Measurements from ENCODE around the gene TTI1.
A peak's percentile ranks its signal among the peaks of the same experiment; 100 is the strongest.

TTI1 gene

DNA sequence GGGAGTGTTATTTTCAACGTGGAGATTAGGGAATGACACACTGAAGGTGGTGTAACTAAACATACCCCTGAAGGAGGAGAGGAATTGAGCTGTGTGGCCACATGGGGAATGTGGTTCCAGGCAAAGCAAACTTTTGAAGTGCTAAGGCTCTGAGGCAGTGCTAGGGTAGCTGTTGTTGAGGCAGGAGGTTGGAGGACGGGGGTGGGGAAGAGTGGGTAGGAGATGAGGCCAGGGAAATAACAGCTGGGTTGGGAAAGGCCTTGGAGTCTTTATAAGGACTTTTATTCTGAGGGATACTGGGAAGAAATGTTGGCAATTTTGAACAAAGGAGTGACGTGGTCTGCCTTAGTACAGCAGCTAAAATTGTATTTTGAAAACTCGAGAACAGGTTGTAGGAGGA, 13.3 kb upstream of the TTI1 start:
- TF ChIP-seq ZNF565 (CRISPR knock-in tag; conservative IDR thresholded peaks at IDR 0.05; ENCODE audit: low read depth) (no peak), ZNF70 (CRISPR knock-in tag; IDR thresholded peaks at IDR 0.05) (no peak), OSR1 (CRISPR knock-in tag; IDR thresholded peaks at IDR 0.05) (no peak)
- ATAC-seq = no peak

DNA sequence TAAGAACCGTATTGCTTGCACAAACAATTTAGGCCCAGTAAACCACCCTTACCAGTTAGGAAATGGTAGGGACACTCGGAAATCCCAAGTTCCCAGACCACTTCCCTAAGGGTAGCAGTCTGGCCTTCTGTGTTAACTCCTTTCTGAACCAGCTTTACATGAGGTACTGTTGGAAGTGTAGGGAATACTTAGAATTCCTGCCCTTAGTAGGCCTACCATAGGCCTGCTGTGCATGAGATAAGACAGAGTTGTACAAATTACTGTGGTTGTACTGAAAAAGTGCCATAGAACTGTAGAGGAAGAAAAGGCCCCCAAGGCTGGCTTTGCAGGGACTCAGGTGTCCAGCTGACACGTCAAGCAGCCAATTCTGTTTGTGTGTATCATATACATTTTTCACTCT, 11.4 kb upstream of the TTI1 start:
- no peak for TF ChIP-seq BACH2 (CRISPR knock-in tag; IDR thresholded peaks at IDR 0.05; ENCODE audit: borderline replicate concordance)
- TF ChIP-seq ISL1 (CRISPR knock-in tag; IDR thresholded peaks at IDR 0.05) = no peak
- no peak for ATAC-seq

DNA sequence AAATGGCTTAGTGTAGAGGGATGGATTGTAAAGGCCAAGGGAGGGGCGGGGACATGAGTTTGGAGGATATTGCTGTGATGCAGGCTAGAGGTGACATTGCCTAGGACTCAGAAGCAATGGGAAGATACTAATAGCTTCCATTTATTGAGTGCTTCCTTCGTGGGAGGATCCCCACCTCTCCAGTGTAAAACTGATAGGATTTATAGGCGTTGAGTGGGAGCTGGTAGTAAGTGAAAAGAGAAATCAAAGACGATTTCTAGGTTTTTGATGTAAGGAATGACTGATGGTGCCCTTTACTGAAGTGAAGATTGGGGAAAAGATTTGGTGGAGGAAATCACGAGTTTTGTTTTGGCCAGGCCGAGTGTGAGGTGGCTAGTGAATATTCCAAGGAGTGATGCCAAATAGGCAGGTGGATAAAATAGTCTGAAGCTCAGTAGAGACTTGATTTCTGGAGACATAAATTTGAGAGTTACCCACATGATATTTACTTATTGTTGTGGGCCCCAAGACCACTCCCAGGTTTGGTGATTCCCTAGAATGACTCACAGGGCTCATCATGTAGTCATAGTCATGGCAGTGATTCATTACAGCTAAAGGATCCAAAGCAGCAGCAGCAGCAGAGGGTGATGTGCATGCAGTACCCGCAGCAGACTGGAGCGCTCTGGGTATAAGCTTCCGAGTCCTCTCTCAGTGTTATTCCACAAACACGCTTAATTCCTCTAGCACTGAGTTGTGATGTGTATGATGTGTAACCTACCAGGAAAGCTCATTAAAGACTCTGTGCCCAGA, 10.4 kb upstream of the TTI1 start:
- peak; percentile 99 for ATAC-seq
- TF ChIP-seq GLIS3 (CRISPR knock-in tag; IDR thresholded peaks at IDR 0.05) (no peak), ISL1 (CRISPR knock-in tag; IDR thresholded peaks at IDR 0.05) (no peak), ARNTL (CRISPR knock-in tag; IDR thresholded peaks at IDR 0.05; ENCODE audit: borderline replicate concordance, low read depth) (no peak), ZNF8 (CRISPR knock-in tag; IDR thresholded peaks at IDR 0.05) (no peak), RARB (CRISPR knock-in tag; IDR thresholded peaks at IDR 0.05) (no peak), TOX (CRISPR knock-in tag; IDR thresholded peaks at IDR 0.05; ENCODE audit: borderline replicate concordance) (no peak), BACH2 (CRISPR knock-in tag; IDR thresholded peaks at IDR 0.05; ENCODE audit: borderline replicate concordance) (no peak)

DNA sequence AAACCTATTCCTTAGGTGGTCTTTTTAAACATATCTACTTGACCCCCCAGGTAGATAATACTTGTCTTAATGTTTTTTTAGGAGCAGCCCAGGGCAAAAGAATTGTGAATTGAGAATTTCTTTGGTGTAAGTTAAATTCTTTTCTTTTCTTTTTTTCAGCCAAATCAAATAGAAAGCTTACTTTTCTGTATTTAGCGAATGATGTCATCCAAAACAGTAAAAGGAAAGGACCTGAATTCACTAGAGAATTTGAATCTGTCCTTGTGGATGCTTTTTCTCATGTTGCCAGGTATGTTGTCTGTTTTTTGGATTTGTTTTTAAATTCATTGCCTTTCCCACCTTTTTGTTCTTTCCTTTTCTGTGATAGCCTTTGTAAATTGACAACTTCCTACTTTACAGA, 7.0 kb upstream of the TTI1 start:
- no peak for ATAC-seq
- no peak for TF ChIP-seq OSR1 (CRISPR knock-in tag; IDR thresholded peaks at IDR 0.05)
- TF ChIP-seq ZNF565 (CRISPR knock-in tag; conservative IDR thresholded peaks at IDR 0.05; ENCODE audit: low read depth) = no peak
- no peak for TF ChIP-seq ZFP3 (CRISPR knock-in tag; IDR thresholded peaks at IDR 0.05)
- no peak for TF ChIP-seq SNAI2 (CRISPR knock-in tag; IDR thresholded peaks at IDR 0.05)
- TF ChIP-seq, protein P1, sequence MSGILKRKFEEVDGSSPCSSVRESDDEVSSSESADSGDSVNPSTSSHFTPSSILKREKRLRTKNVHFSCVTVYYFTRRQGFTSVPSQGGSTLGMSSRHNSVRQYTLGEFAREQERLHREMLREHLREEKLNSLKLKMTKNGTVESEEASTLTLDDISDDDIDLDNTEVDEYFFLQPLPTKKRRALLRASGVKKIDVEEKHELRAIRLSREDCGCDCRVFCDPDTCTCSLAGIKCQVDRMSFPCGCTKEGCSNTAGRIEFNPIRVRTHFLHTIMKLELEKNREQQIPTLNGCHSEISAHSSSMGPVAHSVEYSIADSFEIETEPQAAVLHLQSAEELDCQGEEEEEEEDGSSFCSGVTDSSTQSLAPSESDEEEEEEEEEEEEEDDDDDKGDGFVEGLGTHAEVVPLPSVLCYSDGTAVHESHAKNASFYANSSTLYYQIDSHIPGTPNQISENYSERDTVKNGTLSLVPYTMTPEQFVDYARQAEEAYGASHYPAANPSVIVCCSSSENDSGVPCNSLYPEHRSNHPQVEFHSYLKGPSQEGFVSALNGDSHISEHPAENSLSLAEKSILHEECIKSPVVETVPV (CRISPR knock-in tag; IDR thresholded peaks at IDR 0.05) = no peak
- TF ChIP-seq, protein P2, sequence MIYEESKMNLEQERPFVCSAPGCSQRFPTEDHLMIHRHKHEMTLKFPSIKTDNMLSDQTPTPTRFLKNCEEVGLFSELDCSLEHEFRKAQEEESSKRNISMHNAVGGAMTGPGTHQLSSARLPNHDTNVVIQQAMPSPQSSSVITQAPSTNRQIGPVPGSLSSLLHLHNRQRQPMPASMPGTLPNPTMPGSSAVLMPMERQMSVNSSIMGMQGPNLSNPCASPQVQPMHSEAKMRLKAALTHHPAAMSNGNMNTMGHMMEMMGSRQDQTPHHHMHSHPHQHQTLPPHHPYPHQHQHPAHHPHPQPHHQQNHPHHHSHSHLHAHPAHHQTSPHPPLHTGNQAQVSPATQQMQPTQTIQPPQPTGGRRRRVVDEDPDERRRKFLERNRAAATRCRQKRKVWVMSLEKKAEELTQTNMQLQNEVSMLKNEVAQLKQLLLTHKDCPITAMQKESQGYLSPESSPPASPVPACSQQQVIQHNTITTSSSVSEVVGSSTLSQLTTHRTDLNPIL (CRISPR knock-in tag; IDR thresholded peaks at IDR 0.05; ENCODE audit: low read depth) = no peak
- TF ChIP-seq, protein P3, sequence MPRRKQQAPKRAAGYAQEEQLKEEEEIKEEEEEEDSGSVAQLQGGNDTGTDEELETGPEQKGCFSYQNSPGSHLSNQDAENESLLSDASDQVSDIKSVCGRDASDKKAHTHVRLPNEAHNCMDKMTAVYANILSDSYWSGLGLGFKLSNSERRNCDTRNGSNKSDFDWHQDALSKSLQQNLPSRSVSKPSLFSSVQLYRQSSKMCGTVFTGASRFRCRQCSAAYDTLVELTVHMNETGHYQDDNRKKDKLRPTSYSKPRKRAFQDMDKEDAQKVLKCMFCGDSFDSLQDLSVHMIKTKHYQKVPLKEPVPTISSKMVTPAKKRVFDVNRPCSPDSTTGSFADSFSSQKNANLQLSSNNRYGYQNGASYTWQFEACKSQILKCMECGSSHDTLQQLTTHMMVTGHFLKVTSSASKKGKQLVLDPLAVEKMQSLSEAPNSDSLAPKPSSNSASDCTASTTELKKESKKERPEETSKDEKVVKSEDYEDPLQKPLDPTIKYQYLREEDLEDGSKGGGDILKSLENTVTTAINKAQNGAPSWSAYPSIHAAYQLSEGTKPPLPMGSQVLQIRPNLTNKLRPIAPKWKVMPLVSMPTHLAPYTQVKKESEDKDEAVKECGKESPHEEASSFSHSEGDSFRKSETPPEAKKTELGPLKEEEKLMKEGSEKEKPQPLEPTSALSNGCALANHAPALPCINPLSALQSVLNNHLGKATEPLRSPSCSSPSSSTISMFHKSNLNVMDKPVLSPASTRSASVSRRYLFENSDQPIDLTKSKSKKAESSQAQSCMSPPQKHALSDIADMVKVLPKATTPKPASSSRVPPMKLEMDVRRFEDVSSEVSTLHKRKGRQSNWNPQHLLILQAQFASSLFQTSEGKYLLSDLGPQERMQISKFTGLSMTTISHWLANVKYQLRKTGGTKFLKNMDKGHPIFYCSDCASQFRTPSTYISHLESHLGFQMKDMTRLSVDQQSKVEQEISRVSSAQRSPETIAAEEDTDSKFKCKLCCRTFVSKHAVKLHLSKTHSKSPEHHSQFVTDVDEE (CRISPR knock-in tag; IDR thresholded peaks at IDR 0.05) = no peak
- TF ChIP-seq, protein P4, sequence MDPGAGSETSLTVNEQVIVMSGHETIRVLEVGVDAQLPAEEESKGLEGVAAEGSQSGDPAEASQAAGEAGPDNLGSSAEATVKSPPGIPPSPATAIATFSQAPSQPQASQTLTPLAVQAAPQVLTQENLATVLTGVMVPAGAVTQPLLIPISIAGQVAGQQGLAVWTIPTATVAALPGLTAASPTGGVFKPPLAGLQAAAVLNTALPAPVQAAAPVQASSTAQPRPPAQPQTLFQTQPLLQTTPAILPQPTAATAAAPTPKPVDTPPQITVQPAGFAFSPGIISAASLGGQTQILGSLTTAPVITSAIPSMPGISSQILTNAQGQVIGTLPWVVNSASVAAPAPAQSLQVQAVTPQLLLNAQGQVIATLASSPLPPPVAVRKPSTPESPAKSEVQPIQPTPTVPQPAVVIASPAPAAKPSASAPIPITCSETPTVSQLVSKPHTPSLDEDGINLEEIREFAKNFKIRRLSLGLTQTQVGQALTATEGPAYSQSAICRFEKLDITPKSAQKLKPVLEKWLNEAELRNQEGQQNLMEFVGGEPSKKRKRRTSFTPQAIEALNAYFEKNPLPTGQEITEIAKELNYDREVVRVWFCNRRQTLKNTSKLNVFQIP (CRISPR knock-in tag; IDR thresholded peaks at IDR 0.05; ENCODE audit: borderline replicate concordance, low read depth) = no peak
- TF ChIP-seq BACH2 (CRISPR knock-in tag; IDR thresholded peaks at IDR 0.05; ENCODE audit: borderline replicate concordance) = no peak
- TF ChIP-seq ISL1 (CRISPR knock-in tag; IDR thresholded peaks at IDR 0.05) = no peak
- no peak for TF ChIP-seq ZNF70 (CRISPR knock-in tag; IDR thresholded peaks at IDR 0.05)
- TF ChIP-seq ZNF8 (CRISPR knock-in tag; IDR thresholded peaks at IDR 0.05) = no peak
- TF ChIP-seq ZFP30 (CRISPR knock-in tag; IDR thresholded peaks at IDR 0.05) = no peak
- TF ChIP-seq PPARA (CRISPR knock-in tag; IDR thresholded peaks at IDR 0.05; ENCODE audit: borderline replicate concordance) = no peak
- no peak for TF ChIP-seq ARNTL (CRISPR knock-in tag; IDR thresholded peaks at IDR 0.05; ENCODE audit: borderline replicate concordance, low read depth)
- no peak for TF ChIP-seq GLIS3 (CRISPR knock-in tag; IDR thresholded peaks at IDR 0.05)
- no peak for TF ChIP-seq TOX (CRISPR knock-in tag; IDR thresholded peaks at IDR 0.05; ENCODE audit: borderline replicate concordance)
- TF ChIP-seq RARB (CRISPR knock-in tag; IDR thresholded peaks at IDR 0.05) = no peak
- TF ChIP-seq, protein P5, sequence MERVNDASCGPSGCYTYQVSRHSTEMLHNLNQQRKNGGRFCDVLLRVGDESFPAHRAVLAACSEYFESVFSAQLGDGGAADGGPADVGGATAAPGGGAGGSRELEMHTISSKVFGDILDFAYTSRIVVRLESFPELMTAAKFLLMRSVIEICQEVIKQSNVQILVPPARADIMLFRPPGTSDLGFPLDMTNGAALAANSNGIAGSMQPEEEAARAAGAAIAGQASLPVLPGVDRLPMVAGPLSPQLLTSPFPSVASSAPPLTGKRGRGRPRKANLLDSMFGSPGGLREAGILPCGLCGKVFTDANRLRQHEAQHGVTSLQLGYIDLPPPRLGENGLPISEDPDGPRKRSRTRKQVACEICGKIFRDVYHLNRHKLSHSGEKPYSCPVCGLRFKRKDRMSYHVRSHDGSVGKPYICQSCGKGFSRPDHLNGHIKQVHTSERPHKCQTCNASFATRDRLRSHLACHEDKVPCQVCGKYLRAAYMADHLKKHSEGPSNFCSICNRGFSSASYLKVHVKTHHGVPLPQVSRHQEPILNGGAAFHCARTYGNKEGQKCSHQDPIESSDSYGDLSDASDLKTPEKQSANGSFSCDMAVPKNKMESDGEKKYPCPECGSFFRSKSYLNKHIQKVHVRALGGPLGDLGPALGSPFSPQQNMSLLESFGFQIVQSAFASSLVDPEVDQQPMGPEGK (CRISPR knock-in tag; IDR thresholded peaks at IDR 0.05; ENCODE audit: borderline replicate concordance) = no peak
- no peak for TF ChIP-seq CSDC2 (CRISPR knock-in tag; IDR thresholded peaks at IDR 0.05)
